ENCODE measurements around the gene SLC4A7. TPM values are rescaled to one million over a fixed set of nuclear protein-coding genes. Genes with fewer than 3 reads are reported as not detected.

Gene SLC4A7
- total RNA-seq, 1 donor from 2014 or later = 96.6 TPM

- DNase-seq (ENCODE audit: low read depth) (no peak), FAIRE-seq (no peak)
- TF ChIP-seq CTCF (IDR thresholded peaks at IDR 0.05; ENCODE audit: insufficient read depth, low read length, severe bottlenecking) = no peak
- Histone ChIP-seq H3K4me3 (ENCODE audit: low read depth, low read length) (no peak overlapping the region), H3K36me3 (ENCODE audit: control insufficient read depth, insufficient read depth, low read length) (no peaks in the 10 kb centered on the region), H3K27me3 (ENCODE audit: control insufficient read depth, insufficient read depth, low read length) (no peaks in the 10 kb centered on the region)
These were observed 16.8 kb upstream of the SLC4A7 start for GRCh38 chr3:27500986-27501385.

GRCh38 chr3:27500035-27500434 lies 15.9 kb upstream of the SLC4A7 start:
- TF ChIP-seq CTCF (IDR thresholded peaks at IDR 0.05; ENCODE audit: insufficient read depth, low read length, severe bottlenecking) = no peak
- FAIRE-seq (no peak), DNase-seq (ENCODE audit: low read depth) (no peak)
- no peaks in the 10 kb centered on the region for H3K36me3 ChIP-seq (ENCODE audit: control insufficient read depth, insufficient read depth, low read length)
- H3K4me3 ChIP-seq (ENCODE audit: low read depth, low read length) = no peak overlapping the region
- H3K27me3 ChIP-seq (ENCODE audit: control insufficient read depth, insufficient read depth, low read length) = no peaks in the 10 kb centered on the region

GRCh38 chr3:27494784-27495183 lies 10.6 kb upstream of the SLC4A7 start:
- Histone ChIP-seq H3K4me3 (ENCODE audit: low read depth, low read length) (no peak overlapping the region), H3K36me3 (ENCODE audit: control insufficient read depth, insufficient read depth, low read length) (no peaks in the 10 kb centered on the region), H3K27me3 (ENCODE audit: control insufficient read depth, insufficient read depth, low read length) (no peaks in the 10 kb centered on the region)
- no peak for TF ChIP-seq CTCF (IDR thresholded peaks at IDR 0.05; ENCODE audit: insufficient read depth, low read length, severe bottlenecking)
- DNase-seq (ENCODE audit: low read depth) (no peak), FAIRE-seq (no peak)

GRCh38 chr3:27488821-27489220 lies 4.6 kb upstream of the SLC4A7 start:
- no peak overlapping the region for H3K4me3 ChIP-seq (ENCODE audit: low read depth, low read length)
- no peak for TF ChIP-seq CTCF (IDR thresholded peaks at IDR 0.05; ENCODE audit: insufficient read depth, low read length, severe bottlenecking)
- DNase-seq (ENCODE audit: low read depth) (no peak), FAIRE-seq (no peak)
- H3K36me3 ChIP-seq (ENCODE audit: control insufficient read depth, insufficient read depth, low read length) = no peaks in the 10 kb centered on the region
- no peaks in the 10 kb centered on the region for H3K27me3 ChIP-seq (ENCODE audit: control insufficient read depth, insufficient read depth, low read length)

GRCh38 chr3:27487383-27487782 lies 3.2 kb upstream of the SLC4A7 start:
- Histone ChIP-seq H3K27me3 (ENCODE audit: control insufficient read depth, insufficient read depth, low read length) (no peaks in the 10 kb centered on the region), H3K4me3 (ENCODE audit: low read depth, low read length) (no peak overlapping the region), H3K36me3 (ENCODE audit: control insufficient read depth, insufficient read depth, low read length) (no peaks in the 10 kb centered on the region)
- no peak for TF ChIP-seq CTCF (IDR thresholded peaks at IDR 0.05; ENCODE audit: insufficient read depth, low read length, severe bottlenecking)
- DNase-seq (ENCODE audit: low read depth) (no peak), FAIRE-seq (no peak)

- H3K4me3 ChIP-seq (ENCODE audit: low read depth, low read length) = no peak overlapping the region
- H3K27me3 ChIP-seq (ENCODE audit: control insufficient read depth, insufficient read depth, low read length) = no peaks in the 10 kb centered on the region
- H3K36me3 ChIP-seq (ENCODE audit: control insufficient read depth, insufficient read depth, low read length) = no peaks in the 10 kb centered on the region
- TF ChIP-seq CTCF (IDR thresholded peaks at IDR 0.05; ENCODE audit: insufficient read depth, low read length, severe bottlenecking) = no peak
- no peak for FAIRE-seq
- DNase-seq (ENCODE audit: low read depth) = no peak
These were observed 2.2 kb upstream of the SLC4A7 start for GRCh38 chr3:27486336-27486735.
